ENCODE measurements around the gene SREK1IP1.
"Not testable (repeated sequence)": the region's sequence is repeated elsewhere in the genome, so short reads cannot be mapped to it uniquely, and the experiment has no call there.

Gene SREK1IP1

DNA sequence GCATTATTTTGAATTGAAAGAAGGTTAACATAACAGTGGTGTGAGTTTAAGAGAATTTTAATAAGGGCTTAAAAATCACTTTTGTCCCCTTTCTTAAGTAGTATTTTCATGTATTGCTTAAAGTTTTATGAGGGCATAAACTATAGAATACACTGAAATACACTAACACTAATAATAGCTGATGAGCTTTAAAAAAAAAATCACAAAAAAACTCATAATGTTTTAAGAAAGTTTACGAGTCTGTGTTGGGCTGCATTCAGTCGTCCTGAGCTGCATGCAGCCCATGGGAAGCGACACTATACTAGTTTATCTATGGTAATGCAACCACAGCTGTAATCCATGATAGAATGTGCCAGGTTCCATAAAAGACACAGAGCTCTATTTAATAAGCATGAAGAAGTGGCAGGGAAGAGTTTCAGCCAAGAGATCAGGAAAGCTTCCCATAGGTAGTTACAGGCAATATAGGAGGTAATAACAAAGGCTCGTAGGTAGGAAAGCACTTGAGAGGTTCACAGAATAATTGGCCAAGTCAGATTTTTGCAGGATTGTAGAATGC is 4.5 kb downstream of the SREK1IP1 start:
- DNase-seq = no peak

DNA sequence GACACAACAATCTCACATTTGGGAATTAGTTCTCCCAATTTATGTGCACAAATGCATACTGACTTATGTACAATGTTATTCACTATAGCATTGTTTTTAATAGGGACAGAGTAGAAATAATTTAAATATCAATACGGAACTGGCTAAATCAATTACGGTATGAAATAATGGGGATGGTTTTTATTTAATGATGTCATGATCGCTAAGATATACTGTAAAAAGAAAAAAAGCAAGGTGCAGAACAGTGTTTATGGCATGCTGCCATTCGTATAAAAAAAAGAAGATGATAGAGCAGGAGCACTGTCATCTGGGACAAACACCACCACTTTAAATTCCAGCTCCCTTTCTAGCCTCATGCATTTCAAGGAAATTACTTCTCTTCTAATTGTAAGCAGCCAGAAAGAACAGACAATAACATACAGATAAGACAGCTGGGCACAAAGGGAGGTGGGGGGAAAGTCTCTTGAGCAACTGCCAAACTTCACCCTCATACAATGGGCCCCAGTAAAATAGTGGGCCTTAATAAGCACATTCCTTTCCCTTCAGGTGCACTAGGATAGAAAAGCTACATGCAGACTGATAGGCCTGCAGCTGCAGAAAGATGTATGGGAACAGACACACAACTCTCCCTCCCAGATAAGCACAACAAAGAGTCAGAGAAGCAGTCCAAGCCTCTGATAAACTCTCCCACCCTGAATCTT is 8.4 kb downstream of the SREK1IP1 start:
- no peak for DNase-seq

DNA sequence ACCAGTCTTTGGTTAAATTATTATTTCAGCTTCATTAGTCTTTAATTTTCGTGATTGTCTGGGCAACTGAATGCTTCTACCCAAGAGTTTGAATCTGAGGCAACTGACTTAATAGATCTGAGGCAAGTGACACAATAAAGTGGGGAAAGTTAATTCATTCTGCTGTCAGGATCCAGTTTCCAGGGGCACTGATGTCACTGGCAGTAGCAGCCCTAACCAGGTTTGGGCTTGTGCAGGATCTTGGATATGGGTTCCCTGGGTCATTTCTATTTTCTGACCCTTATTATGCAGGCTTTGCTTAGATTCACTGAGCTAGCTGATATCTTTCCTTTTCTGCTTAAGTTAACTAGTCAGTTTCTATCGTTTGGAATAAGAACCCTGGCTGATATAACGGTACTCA is 9.6 kb downstream of the SREK1IP1 start:
- no peak for DNase-seq

DNA sequence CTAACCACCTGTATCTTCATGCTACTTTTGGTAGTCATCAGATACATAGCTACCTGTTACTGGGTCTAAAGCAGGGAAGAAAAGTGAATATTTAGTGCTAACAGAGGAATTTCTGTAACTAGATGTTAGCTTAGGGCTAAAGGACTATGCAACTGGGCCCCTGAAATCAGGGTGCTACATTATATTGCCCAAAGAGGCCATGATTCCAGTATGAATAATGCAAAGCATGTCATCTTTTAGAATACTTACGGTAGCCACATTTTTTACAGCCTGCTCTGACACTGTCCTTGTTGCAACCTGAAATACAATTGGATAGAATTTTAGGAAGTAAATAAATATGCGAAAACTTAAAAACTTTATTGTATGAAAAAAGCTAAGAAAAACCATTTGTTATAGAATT is 14.4 kb downstream of the SREK1IP1 start:
- DNase-seq = no peak

DNA sequence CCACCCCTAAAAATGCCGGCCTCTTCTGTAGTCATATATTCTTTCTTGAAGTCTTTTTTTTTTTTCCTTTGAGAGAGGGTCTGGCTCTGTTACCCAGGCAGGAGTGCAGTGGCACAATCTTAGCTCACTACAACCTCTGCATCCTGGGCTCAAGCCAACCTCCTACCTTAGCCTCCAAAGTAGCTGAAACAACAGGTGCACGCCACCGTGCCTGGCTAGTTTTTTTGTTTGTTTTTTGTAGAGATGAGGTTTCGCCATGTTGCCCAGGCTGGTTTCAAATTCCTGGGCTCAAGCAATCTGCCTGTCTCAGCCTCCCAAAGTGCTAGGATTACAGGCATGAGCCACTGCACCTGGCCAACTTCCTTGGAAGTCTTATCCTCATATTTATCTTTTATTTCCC is 19.1 kb downstream of the SREK1IP1 start:
- DNase-seq = no peak

DNA sequence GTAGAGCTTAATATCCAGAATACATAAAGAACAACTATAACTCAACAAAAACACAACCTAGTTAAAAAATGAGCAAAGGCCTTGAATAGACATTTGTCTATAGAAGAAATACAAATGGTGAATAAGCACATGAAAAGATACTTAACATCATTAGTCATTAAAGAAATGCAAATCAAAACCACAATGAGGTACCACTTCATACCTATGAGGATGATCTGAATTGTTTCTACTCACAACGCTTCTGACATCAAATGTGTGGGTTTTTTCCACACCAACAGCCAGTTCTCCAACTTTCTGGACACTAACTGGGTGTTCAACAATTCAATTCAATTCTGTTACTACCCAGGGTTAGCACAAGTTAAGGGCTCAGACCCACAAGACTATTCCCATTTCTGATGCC is 22.0 kb downstream of the SREK1IP1 start:
- no peak for DNase-seq

DNA sequence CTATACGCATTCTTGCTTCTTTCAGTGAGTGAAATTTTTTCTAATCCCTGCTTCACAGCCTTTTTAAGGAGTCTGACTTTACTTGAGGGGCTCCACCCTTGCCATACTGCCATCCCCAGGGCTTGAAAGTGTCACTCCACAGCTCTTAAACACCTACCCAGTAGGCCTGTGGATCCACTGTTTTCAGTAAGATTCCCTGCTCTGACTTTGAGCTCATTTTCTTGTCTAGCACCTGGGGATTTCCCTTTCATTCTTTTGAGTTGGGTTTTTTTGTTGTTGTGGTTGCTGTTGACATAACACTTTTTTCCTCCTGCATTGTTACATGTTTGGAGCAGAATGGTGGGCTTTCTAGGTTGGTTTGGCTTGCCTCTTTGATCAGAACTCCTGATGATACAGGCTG is 23.6 kb downstream of the SREK1IP1 start:
- no peak for DNase-seq

DNA sequence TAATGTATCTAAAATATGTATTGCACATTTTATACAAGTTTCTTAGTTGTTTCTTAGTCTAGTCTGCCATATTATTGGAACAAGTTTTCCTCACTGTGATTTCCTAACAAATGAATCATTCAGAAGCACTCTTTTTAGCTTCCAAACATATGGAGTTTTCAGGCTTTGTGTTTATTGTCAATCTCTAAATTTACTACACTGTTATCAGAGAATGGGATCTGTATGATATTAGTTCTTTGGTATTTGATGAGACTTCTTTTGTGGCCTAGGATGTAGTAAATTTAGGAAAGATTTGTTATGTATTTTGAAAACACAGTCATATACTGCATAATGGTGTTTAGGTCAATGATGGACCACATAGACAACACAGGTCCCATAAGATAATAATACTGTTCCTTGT is 25.7 kb downstream of the SREK1IP1 start:
- DNase-seq = no peak

DNA sequence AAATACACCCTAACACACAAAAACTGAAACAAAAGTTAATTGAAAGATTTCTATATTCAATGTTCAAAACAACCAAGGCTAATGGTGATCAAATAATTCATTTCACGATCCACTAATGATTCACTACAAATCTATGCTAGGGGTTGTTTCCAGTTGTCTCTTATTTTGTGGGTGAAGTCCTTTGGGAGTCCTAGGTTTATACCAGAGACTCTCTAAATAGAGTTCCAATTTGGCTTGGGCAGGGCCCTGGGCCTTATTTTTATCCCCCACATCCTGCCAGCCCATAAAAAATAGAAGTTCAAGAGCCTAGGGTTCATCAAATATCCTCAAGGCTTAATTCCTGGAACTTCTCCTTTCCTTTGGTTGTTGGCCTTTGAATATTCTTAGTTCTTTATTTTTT is 26.1 kb downstream of the SREK1IP1 start:
- DNase-seq = no peak

DNA sequence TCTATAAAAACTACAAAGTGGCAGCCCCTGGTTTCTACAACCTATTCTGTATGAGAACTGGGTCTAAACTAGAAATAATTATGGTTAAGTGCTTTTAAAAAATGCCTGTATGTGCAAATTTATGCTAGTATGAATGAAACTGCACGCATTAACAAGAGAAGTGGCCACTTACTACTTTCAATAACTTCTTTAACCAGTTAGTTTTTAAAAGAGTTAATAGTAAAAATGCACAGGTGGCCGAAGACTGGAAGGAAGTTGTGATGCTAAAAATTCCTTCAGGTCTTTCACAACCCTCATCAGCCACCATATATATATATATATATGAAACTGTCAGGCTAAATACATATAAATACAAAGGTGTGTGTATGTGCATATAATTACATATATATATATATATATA is 41.3 kb downstream of the SREK1IP1 start:
- no peak for DNase-seq

DNA sequence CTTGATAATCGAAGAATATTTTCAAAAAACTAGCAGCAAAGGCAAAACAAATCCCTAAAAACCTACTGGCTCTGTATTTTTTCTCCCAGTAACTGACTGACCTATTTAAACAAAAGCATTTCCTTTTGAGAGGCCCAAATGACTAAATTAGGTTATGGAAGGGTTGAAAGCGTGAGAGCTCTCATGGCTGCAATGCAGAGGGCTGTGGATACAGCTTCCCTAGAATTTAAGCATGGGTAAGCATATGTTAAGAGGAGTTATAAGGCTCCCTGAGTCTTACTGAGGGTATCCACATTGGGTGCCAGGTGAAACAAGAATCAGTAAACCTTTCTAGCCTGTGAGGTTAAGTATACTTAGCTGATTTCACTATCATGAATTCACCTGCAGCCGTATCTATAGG is 45.9 kb downstream of the SREK1IP1 start:
- no peak for DNase-seq

DNA sequence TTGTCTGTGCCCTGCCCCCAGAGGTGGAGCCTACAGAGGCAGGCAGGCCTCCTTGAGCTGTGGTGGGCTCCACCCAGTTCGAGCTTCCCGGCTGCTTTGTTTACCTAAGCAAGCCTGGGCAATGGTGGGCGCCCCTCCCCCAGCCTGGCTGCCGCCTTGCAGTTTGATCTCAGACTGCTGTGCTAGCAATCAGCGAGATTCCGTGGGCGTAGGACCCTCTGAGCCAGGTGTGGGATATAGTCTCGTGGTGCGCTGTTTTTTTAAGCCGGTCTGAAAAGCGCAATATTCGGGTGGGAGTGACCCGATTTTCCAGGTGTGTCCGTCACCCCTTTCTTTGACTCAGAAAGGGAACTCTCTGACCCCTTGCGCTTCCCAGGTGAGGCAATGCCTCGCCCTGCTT is 54.0 kb downstream of the SREK1IP1 start:
- DNase-seq = not testable (repeated sequence)

DNA sequence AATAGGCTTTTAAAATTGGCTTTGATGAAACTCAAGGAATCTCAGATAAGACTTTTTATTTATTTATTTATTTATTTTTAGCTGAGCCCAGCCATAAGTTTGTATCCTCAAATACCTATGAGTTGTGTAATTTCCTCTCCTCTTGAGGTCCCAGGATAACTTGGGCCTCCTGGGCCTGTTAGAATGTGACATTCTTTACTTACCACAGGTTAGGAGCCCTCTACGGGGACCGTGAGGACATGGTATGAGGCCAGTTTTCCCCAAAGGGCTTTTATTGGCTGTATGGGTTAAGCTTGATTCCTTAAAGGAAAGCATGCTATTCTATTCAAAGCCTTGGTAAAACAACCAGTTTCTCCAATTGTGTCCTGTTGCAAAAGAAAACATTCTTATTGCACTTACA is 61.3 kb downstream of the SREK1IP1 start:
- DNase-seq = no peak

DNA sequence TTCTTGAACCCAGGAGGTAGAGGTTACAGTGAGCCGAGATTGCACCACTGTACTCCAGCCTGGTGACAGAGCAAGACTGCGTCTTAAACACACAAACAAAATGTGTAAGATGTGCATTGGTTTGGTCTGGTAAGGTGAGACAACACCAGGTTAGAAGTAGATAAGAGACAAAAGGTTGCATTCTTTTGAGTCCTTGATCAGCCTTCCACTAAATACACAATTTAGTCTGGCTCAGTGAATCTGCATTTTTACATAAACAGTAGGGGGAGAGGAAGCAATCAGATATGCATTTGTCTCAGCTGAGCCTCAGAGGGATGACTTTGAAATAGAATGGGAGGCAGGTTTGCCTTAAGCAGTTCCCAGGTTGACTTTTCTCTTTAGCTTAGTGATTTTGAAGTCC is 62.4 kb downstream of the SREK1IP1 start:
- DNase-seq = not testable (repeated sequence)

DNA sequence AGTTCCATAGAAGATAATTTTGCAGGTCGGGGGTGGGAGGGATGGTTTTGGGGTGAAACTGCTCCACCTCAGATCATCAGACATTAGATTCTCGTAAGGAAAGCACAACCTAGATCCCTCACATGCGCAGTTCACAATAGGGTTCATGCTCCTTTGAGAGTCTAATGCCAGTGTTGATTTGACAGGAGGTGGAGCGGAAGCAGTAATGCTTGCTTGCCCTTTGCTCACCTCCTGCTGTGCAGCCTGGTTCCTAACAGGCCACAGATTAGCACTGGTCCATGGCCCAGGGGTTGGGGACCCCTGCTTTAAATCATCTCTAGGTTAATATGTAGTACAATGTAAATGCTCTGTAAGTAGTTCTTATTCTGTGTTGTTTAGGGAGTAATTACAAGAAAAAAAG is 67.7 kb downstream of the SREK1IP1 start:
- DNase-seq = no peak

DNA sequence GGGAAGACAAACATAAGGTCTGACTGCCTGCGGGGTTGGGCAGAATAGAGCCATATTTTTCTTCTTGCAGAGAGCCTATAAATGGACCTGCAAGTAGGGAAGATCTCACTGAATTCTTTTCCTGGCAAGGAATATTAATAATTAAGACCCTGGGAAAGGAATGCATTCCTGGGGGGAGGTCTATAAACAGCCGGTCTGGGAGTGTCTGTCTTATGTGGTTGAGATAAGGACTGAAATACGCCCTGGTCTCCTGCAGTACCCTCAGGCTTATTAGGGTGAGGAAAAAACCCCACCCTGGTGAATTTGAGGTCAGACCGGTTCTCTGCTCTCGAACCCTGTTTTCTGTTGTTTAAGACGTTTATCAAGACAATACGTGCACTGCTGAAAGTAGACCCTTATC is 72.1 kb downstream of the SREK1IP1 start:
- not testable (repeated sequence) for DNase-seq

DNA sequence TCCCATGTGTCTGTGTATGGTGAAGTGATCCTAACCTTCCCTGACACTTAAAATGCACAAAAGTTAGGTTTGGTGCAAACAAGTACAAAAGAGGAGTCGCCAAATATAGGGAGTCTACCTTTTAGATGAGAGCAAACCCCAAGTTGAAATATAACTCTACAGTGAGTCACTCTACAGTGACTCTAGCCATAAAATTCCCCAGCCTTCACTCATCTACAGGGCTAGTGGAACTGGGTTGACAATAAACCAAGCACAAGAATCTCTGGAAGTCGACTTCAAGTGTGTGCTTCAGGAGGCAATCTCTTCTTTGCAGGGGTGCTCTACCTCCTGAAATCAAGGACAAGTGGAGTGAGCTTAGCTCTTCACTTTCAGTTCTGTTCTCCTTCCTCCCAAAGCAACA is 74.9 kb downstream of the SREK1IP1 start:
- DNase-seq = no peak

DNA sequence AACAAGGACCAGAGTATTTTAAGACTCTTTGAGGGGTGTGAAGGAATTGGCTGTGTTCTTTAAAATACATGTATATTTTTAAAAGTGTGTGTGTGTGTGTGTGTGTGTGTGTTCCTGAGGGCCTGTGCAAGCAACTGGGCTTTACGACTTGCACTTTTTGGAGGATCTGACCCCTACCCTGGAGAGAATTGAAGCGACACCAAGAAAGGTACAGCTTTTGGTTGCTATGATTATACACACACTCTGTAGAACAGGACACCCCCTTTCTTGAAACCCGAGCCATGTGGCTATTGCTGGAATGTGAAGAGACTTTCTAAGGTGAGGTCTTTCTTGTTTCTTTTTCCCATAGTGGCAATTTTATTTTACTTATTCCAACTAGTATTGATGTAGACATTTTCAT is 77.2 kb downstream of the SREK1IP1 start:
- DNase-seq = no peak

DNA sequence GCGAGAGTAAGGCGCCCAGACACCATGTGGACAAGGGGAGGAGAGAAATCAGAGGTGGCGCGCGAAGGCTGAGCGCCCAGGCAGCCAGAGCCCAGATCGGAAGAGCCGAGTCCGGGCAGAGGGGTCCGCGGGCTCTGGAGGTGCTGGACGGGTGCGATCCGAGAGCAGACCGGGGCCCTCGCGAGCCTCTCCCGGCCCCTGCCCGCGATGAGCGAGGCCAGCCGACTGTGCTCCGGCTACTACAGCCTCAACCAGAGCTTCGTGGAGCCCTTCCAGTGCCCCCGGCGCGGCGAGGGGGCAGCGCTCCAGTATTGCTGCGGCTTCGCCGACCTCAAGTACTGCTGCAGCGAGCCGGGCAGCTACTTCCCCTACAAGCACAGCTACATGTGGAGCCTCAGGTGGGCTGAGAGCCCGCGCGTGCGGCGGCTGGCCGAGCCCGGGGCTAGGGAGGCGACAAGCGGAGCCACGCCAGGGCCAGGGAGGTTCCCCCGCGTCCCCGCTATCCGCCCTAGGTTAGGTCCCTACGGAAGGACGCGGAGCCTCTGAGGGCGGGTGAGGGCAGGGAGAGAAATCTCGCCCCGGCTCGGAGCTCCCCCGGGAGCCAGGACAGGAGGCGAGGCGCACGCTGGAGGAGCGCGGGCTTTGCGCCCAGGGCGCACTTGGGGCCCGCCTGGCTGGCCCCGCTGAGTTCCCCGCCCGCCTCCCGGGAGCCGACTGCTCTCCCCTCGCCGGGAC is 77.9 kb downstream of the SREK1IP1 start, which contains the start of gene SHISAL2B:
SHISAL2B (plus strand) TSS at position 87 of the 735 bp plus-strand sequence; CDS start at position 208, 121 bp downstream.
- DNase-seq = peak; percentile 50

DNA sequence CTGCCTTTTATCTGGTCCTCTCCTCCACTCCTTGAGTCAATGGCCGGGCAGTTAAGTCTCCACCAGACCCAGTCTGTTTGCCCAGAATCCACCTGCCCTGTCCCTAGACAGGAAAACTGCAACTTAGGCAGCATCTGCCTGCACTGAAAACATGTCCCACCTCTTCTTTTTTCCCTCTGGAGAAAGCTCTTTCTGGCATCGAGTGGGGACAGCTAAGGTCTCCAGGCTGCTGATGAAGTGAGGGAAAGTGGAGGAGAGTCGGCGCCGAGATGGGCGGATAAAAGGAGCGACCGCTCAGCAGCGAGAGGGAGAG is 78.4 kb downstream of the SREK1IP1 start:
- peak; percentile 36 for DNase-seq

DNA sequence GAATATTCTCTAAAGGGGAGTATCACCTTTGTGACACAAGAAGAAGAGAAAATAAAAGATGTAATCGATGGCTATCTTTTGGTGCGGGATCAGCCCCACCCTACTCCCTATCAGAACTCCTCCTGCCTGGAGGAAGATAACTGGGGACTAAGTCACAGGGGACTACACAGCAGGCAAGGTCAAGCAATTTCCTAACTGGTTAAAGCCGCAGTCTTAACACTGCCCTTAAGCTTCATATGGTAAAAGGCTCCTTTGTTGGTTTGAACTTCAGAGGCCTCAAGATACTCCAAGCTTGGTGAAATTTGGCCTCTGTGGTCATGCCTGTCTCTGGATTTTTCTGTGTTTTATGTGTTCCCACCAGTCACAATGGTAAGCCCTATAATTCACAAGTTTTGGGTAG is 79.5 kb downstream of the SREK1IP1 start:
- no peak for DNase-seq

DNA sequence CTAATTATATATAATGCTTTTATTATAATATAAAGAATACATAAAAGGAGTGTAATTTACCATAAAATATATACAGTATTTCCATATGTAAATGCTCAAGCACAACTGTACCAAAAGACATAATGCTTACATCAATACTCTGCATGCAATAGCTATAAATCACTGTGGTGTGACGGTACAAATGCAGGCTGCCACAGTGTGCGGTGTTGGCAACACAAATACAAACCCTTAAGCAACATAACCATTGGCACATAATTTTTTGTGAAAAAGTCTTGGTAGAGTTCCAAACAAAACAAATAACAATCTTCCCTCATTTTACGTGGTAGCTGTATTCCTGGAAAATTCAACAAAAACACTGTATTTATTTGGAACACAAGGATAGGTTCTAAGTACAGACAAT is 80.1 kb downstream of the SREK1IP1 start:
- DNase-seq = no peak

DNA sequence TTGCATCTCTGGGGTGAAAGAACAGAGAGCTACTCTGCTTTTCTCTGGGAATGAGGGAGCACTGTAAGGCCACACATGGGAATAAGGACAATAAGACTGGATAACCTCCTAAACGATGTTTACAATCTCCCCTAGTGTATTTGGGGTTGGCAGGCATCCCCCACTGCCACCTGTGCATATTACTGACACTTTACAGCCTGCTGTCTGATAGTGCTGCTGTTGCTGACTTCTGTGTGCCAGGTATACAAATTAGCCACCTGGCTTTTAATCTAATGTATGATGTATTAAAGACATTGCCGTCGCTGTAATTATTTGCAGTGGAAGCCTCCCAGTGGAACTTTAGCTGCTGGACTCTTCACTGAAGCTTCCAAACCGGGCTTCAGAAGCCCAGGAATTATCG is 82.6 kb downstream of the SREK1IP1 start:
- DNase-seq = peak; percentile 1

DNA sequence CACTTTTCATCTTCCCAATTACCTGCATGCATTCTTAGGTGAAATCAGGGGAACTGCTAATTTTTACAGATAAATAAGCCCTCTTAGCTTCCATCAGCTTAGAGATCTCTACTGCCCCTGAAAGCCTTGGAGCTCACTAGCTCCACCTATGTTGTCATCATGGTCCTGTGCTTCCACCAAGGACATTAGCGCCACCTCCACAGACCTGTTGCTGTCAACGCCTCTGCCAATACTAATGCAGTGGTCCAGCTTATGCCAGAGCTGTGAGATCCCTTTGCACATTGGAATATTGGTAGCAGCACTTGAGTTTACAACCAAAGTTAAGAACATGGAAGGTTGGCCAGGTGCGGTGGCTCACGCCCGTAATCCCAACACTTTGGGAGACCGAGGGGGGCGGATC is 85.9 kb downstream of the SREK1IP1 start:
- peak; percentile 2 for DNase-seq

DNA sequence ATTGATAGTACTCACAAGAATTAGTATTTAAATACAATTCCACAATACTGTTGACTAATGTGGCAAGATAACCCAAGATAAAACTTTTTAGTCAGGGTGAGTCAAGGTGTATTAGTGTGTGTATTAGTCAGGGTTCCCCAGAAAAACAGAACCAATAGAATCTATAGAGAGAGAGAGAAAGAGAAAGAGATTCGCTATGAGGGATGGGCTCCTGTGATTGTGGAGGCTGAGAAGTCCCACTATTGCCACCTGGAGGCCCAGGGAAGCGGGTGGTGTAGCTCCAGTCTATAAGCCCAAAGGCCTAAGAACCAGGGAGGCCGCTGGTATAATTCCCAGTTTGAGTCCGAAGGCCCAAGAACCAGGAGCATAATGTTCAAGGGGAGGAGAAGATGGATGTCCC is 88.2 kb downstream of the SREK1IP1 start:
- peak; percentile 27 for DNase-seq
